ENCODE measurements around the gene ZNF48.

ZNF48 gene

GRCh38 chr16:30369091-30369937, 25.9 kb upstream of the ZNF48 start:
- Mint-ChIP-seq H3K9me3 (ENCODE audit: low read depth) (no peaks in the 10 kb centered on the region), H3K27ac (peak overlapping the region; percentile 87), H3K27me3 (no peaks in the 10 kb centered on the region), H3K4me1 (ENCODE audit: low read depth) (peaks cover 49% of the 10 kb centered on the region), H3K36me3 (no peaks in the 10 kb centered on the region), H3K4me3 (peak overlapping the region; percentile 92)

GRCh38 chr16:30369938-30370455, 25.2 kb upstream of the ZNF48 start:
- peaks cover 49% of the 10 kb centered on the region for H3K4me1 Mint-ChIP-seq (ENCODE audit: low read depth)
- H3K27ac Mint-ChIP-seq, result no peak overlapping the region

GRCh38 chr16:30370456-30371247, 24.6 kb upstream of the ZNF48 start, which contains the start of gene TBC1D10B:
TSS of gene TBC1D10B (minus strand) at chr16:30370494. CDS start at chr16:30370183, 311 bp downstream.
- Mint-ChIP-seq H3K4me3 (peak within 1 kb of the TSS; percentile 92), H3K4me1 (ENCODE audit: low read depth) (peaks cover 46% of the 10 kb centered on the region), H3K27ac (peak within 1 kb of the TSS; percentile 91), H3K27me3 (no peaks in the 10 kb centered on the region), H3K9me3 (ENCODE audit: low read depth) (no peaks in the 10 kb centered on the region), H3K36me3 (no peaks in the 10 kb centered on the region)

More at GRCh38 chr16:30369938-30370455, 25.2 kb upstream of the ZNF48 start:
- Mint-ChIP-seq H3K27me3 (no peaks in the 10 kb centered on the region), H3K9me3 (ENCODE audit: low read depth) (no peaks in the 10 kb centered on the region), H3K36me3 (no peaks in the 10 kb centered on the region), H3K4me3 (peak overlapping the region; percentile 76)

GRCh38 chr16:30371248-30371816, 23.9 kb upstream of the ZNF48 start:
- Mint-ChIP-seq H3K27me3 (no peaks in the 10 kb centered on the region), H3K36me3 (no peaks in the 10 kb centered on the region), H3K27ac (peak overlapping the region; percentile 91), H3K4me3 (peak overlapping the region; percentile 76), H3K9me3 (ENCODE audit: low read depth) (no peaks in the 10 kb centered on the region), H3K4me1 (ENCODE audit: low read depth) (peaks cover 44% of the 10 kb centered on the region)

GRCh38 chr16:30372038-30372712, 23.0 kb upstream of the ZNF48 start:
- no peaks in the 10 kb centered on the region for H3K36me3 Mint-ChIP-seq
- H3K27ac Mint-ChIP-seq, result peak overlapping the region; percentile 91
- peak overlapping the region; percentile 76 for H3K4me3 Mint-ChIP-seq
- peaks cover 38% of the 10 kb centered on the region for H3K4me1 Mint-ChIP-seq (ENCODE audit: low read depth)
- no peaks in the 10 kb centered on the region for H3K9me3 Mint-ChIP-seq (ENCODE audit: low read depth)
- H3K27me3 Mint-ChIP-seq, result no peaks in the 10 kb centered on the region

- H3K4me3 Mint-ChIP-seq, result no peak overlapping the region
- no peaks in the 10 kb centered on the region for H3K36me3 Mint-ChIP-seq
- H3K27me3 Mint-ChIP-seq, result no peaks in the 10 kb centered on the region
- H3K9me3 Mint-ChIP-seq (ENCODE audit: low read depth), result no peaks in the 10 kb centered on the region
- H3K27ac Mint-ChIP-seq, result peak overlapping the region; percentile 76
- H3K4me1 Mint-ChIP-seq (ENCODE audit: low read depth), result peaks cover 38% of the 10 kb centered on the region
These were observed 22.5 kb upstream of the ZNF48 start for GRCh38 chr16:30372725-30373124.

GRCh38 chr16:30374538-30374937, 20.7 kb upstream of the ZNF48 start, which contains the start of gene MYL11:
TSS of gene MYL11 (plus strand) at chr16:30374802. CDS start at chr16:30374858, 56 bp downstream.
- no peaks in the 10 kb centered on the region for H3K27me3 Mint-ChIP-seq
- peaks cover 2% of the 10 kb centered on the region for H3K36me3 Mint-ChIP-seq
- H3K4me1 Mint-ChIP-seq (ENCODE audit: low read depth), result peaks cover 31% of the 10 kb centered on the region
- H3K27ac Mint-ChIP-seq, result peak within 1 kb of the TSS; percentile 70
- no peak within 1 kb of the TSS for H3K4me3 Mint-ChIP-seq
- no peaks in the 10 kb centered on the region for H3K9me3 Mint-ChIP-seq (ENCODE audit: low read depth)

GRCh38 chr16:30375864-30376263, 19.4 kb upstream of the ZNF48 start:
- Mint-ChIP-seq H3K36me3 (peaks cover 6% of the 10 kb centered on the region), H3K4me3 (no peak overlapping the region)

GRCh38 chr16:30376461-30376902, 18.7 kb upstream of the ZNF48 start:
- Mint-ChIP-seq H3K9me3 (ENCODE audit: low read depth) (no peaks in the 10 kb centered on the region), H3K36me3 (peaks cover 6% of the 10 kb centered on the region), H3K27ac (peak overlapping the region; percentile 99), H3K27me3 (no peaks in the 10 kb centered on the region), H3K4me1 (ENCODE audit: low read depth) (peaks cover 42% of the 10 kb centered on the region), H3K4me3 (peak overlapping the region; percentile 94)

More at GRCh38 chr16:30375864-30376263, 19.4 kb upstream of the ZNF48 start:
- H3K27me3 Mint-ChIP-seq, result no peaks in the 10 kb centered on the region
- H3K27ac Mint-ChIP-seq, result peak overlapping the region; percentile 70
- peaks cover 42% of the 10 kb centered on the region for H3K4me1 Mint-ChIP-seq (ENCODE audit: low read depth)
- no peaks in the 10 kb centered on the region for H3K9me3 Mint-ChIP-seq (ENCODE audit: low read depth)

GRCh38 chr16:30377050-30377811, 18.0 kb upstream of the ZNF48 start:
- peaks cover 40% of the 10 kb centered on the region for H3K4me1 Mint-ChIP-seq (ENCODE audit: low read depth)

GRCh38 chr16:30377812-30378235, 17.4 kb upstream of the ZNF48 start:
- peak overlapping the region; percentile 94 for H3K4me3 Mint-ChIP-seq
- H3K27ac Mint-ChIP-seq, result peak overlapping the region; percentile 99
- H3K4me1 Mint-ChIP-seq (ENCODE audit: low read depth), result peaks cover 43% of the 10 kb centered on the region
- no peaks in the 10 kb centered on the region for H3K9me3 Mint-ChIP-seq (ENCODE audit: low read depth)
- no peaks in the 10 kb centered on the region for H3K27me3 Mint-ChIP-seq
- peaks cover 6% of the 10 kb centered on the region for H3K36me3 Mint-ChIP-seq

More at GRCh38 chr16:30377050-30377811, 18.0 kb upstream of the ZNF48 start:
- Mint-ChIP-seq H3K27ac (peak overlapping the region; percentile 99), H3K36me3 (peaks cover 6% of the 10 kb centered on the region), H3K9me3 (ENCODE audit: low read depth) (no peaks in the 10 kb centered on the region), H3K27me3 (no peaks in the 10 kb centered on the region), H3K4me3 (peak overlapping the region; percentile 94)

GRCh38 chr16:30378236-30379157, 16.7 kb upstream of the ZNF48 start:
- Mint-ChIP-seq H3K4me1 (ENCODE audit: low read depth) (peaks cover 46% of the 10 kb centered on the region), H3K9me3 (ENCODE audit: low read depth) (no peaks in the 10 kb centered on the region), H3K4me3 (peak overlapping the region; percentile 94), H3K27me3 (no peaks in the 10 kb centered on the region), H3K36me3 (peaks cover 6% of the 10 kb centered on the region), H3K27ac (peak overlapping the region; percentile 99)
